GM18520 (cell line): ENCODE measurements around the gene GABBR2.

ENCODE experiments used
- ATAC-seq: cut with Tn5 transposase; IDR thresholded peaks from one replicate; pipeline ENCODE4 v1.9.1; 2021; ENCODE audit not compliant: unreplicated experiment

Gene GABBR2

GRCh38 chr9:98329281-98329680 is 379.5 kb downstream of the GABBR2 start:
- ATAC-seq, result no peak

- no peak for ATAC-seq
These were observed 380.0 kb downstream of the GABBR2 start for GRCh38 chr9:98328770-98329169.

- ATAC-seq, result no peak
These were observed 380.6 kb downstream of the GABBR2 start for GRCh38 chr9:98328141-98328540.

- no peak for ATAC-seq
These were observed 381.5 kb downstream of the GABBR2 start for GRCh38 chr9:98327249-98327561.

GRCh38 chr9:98326459-98327248 is 382.1 kb downstream of the GABBR2 start:
- ATAC-seq, result no peak

GRCh38 chr9:98324801-98325200 is 383.9 kb downstream of the GABBR2 start:
- ATAC-seq, result no peak

- no peak for ATAC-seq
These were observed 385.0 kb downstream of the GABBR2 start for GRCh38 chr9:98323831-98324135.

- ATAC-seq, result no peak
These were observed 385.5 kb downstream of the GABBR2 start for GRCh38 chr9:98323051-98323830.

GRCh38 chr9:98321269-98321668 is 387.5 kb downstream of the GABBR2 start:
- no peak for ATAC-seq

- ATAC-seq, result no peak
These were observed 389.8 kb downstream of the GABBR2 start for GRCh38 chr9:98318834-98319478.

GRCh38 chr9:98318041-98318790 is 390.5 kb downstream of the GABBR2 start:
- ATAC-seq, result no peak

GRCh38 chr9:98317134-98317857 is 391.4 kb downstream of the GABBR2 start:
- no peak for ATAC-seq

- ATAC-seq, result no peak
These were observed 392.1 kb downstream of the GABBR2 start for GRCh38 chr9:98316445-98317133.

- peak; percentile 34 for ATAC-seq
These were observed 393.1 kb downstream of the GABBR2 start for GRCh38 chr9:98315551-98316060.

- no peak for ATAC-seq
These were observed 393.7 kb downstream of the GABBR2 start for GRCh38 chr9:98315067-98315453.

- ATAC-seq, result no peak
These were observed 394.2 kb downstream of the GABBR2 start for GRCh38 chr9:98314381-98315066.

GRCh38 chr9:98312365-98312764 is 396.4 kb downstream of the GABBR2 start:
- no peak for ATAC-seq

GRCh38 chr9:98311541-98311940 is 397.2 kb downstream of the GABBR2 start:
- no peak for ATAC-seq

GRCh38 chr9:98310752-98311392 is 397.9 kb downstream of the GABBR2 start:
- no peak for ATAC-seq
